Neutrophil (primary cell): ENCODE results near the gene TAF11L10.
"Not testable (repeated sequence)": the region's sequence is repeated elsewhere in the genome, so short reads cannot be mapped to it uniquely, and the experiment has no call there.

Source experiments
- H3K27ac ChIP-seq: fragments of 200-600 bp; sonication (generic); 2 replicates; pipeline ENCODE4 v1.5.1; 2016; ENCODE audit warnings: mild to moderate bottlenecking, moderate library complexity
- H3K27me3 ChIP-seq: fragments of 200-600 bp; sonication (generic); 2 replicates; pipeline ENCODE4 v1.6.0; 2016; ENCODE audit warnings: mild to moderate bottlenecking
- H3K36me3 ChIP-seq: fragments of 200-600 bp; sonication (generic); 2 replicates; pipeline ENCODE4 v1.5.1; 2017
- H3K4me1 ChIP-seq, 2 experiments: fragments of 200-600 bp in 1 of 2; sonication (generic) in 1 of 2; 1 replicate in 1 of 2; 2 replicates in 1 of 2; pipeline versions ENCODE4 v1.5.1 to v1.6.1; 2013 to 2016; ENCODE audit warnings: low read depth in 1 of 2, low read length in 1 of 2, mild to moderate bottlenecking in 1 of 2, moderate library complexity in 1 of 2; ENCODE audit not compliant: control insufficient read depth in 1 of 2, insufficient read depth in 1 of 2
- H3K4me3 ChIP-seq, 2 experiments: fragments of 200-600 bp in 1 of 2; sonication (generic) in 1 of 2; 1 replicate in 1 of 2; 2 replicates in 1 of 2; pipeline ENCODE4 v1.5.1; 2013 to 2016; ENCODE audit warnings: low read depth in 1 of 2, low read length in 1 of 2, mild to moderate bottlenecking in 1 of 2, moderate library complexity in 1 of 2
- H3K9me3 ChIP-seq: fragments of 200-600 bp; sonication (generic); 2 replicates; pipeline ENCODE4 v1.5.1; 2016
- TF ChIP-seq, protein P1 (sequence below): fragments of 200-600 bp; sonication (generic); IDR thresholded peaks from 2 replicates; pipeline ENCODE4 v1.5.1; 2016; ENCODE audit warnings: antibody characterized with exemption

Gene TAF11L10

DNA sequence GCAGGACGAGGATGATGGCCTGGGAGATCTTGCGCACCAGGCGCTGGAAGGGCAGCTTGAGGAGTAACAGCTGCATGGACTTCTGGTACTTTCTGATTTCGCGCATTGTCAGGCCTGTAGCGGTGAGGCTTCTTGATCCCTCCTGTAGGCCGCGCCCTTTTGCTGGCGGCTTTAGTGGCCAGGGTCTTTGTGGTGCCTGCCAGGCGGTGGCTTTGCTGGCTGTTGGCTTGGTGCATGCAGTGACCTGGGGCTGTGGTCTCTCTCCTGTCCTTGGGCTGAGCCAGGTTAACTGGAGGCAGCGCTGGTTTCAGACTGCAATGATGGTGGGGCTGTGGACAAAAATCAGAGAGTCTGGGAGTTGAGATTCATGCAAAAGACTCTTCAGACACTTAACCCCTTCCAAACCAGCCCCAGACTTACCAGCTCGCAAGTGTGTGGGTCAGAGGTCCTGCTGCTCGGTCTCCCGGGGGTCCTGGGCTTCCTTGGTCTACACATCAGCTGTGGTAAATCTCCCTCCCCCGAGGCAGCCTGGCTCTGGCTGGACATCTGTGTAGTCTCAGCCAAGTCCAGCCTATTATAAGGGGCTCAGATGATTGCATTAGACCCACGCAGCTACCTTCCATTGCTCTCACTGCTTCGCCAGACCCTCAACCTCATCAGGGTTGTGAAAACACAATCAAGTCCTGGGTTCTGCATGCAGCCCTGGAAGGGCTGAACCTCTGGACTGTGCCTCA lies 17.4 kb upstream of the TAF11L10 start:
- TF ChIP-seq, protein P1, sequence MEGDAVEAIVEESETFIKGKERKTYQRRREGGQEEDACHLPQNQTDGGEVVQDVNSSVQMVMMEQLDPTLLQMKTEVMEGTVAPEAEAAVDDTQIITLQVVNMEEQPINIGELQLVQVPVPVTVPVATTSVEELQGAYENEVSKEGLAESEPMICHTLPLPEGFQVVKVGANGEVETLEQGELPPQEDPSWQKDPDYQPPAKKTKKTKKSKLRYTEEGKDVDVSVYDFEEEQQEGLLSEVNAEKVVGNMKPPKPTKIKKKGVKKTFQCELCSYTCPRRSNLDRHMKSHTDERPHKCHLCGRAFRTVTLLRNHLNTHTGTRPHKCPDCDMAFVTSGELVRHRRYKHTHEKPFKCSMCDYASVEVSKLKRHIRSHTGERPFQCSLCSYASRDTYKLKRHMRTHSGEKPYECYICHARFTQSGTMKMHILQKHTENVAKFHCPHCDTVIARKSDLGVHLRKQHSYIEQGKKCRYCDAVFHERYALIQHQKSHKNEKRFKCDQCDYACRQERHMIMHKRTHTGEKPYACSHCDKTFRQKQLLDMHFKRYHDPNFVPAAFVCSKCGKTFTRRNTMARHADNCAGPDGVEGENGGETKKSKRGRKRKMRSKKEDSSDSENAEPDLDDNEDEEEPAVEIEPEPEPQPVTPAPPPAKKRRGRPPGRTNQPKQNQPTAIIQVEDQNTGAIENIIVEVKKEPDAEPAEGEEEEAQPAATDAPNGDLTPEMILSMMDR, result no peak
- H3K4me1 ChIP-seq, result no peaks in the 10 kb centered on the region
- no peaks in the 10 kb centered on the region for H3K27me3 ChIP-seq
- H3K27ac ChIP-seq, result no peak overlapping the region
- no peaks in the 10 kb centered on the region for H3K36me3 ChIP-seq
- no peak overlapping the region for H3K4me3 ChIP-seq
- no peaks in the 10 kb centered on the region for H3K9me3 ChIP-seq

DNA sequence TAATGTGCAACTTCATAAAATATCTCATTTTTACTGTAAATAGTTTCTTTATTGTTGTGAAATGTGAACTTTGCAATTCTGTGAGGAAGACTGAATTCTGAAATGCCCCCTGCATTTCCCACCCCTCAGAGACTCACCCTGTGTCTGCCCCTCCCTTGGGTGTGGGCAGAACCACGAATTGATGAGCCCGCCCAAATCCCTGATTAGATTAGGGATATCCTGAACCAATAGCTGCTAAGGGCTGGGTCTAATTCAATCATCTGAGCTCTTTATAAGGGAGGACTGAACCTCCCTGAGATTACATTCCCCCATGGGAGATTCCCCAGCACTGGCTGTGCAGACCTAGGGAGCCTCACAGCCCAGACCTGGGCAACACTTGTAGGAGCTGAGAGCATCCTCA lies 12.5 kb upstream of the TAF11L10 start, which contains the start of gene TAF11L12:
Gene TAF11L12, plus strand, starts transcription at position 301 of the 400 bp plus-strand sequence.
- H3K27me3 ChIP-seq, H3K4me1 ChIP-seq, H3K4me3 ChIP-seq, H3K9me3 ChIP-seq, H3K27ac ChIP-seq, H3K36me3 ChIP-seq: not testable (repeated sequence)

DNA sequence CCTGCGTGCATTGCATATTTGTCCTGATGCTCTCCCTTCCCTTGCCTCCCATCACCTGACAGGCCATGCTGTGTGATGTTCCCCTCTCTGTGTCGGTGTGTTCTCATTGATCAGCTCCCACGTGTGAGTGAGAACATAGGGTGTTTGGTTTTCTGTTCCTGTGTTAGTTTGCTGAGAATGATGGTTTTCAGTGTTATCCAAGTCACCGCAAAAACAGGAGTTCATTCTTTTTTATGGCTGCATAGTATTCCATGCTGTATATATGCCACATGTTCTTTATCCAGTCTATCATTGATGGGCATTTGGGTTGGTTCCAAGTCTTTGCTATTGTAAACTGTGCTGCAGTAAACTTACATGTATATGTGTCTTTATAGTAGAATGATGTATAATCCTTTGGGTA lies 9.8 kb upstream of the TAF11L10 start:
- H3K36me3 ChIP-seq, H3K4me1 ChIP-seq, H3K27ac ChIP-seq, H3K27me3 ChIP-seq, H3K4me3 ChIP-seq, H3K9me3 ChIP-seq: not testable (repeated sequence)

DNA sequence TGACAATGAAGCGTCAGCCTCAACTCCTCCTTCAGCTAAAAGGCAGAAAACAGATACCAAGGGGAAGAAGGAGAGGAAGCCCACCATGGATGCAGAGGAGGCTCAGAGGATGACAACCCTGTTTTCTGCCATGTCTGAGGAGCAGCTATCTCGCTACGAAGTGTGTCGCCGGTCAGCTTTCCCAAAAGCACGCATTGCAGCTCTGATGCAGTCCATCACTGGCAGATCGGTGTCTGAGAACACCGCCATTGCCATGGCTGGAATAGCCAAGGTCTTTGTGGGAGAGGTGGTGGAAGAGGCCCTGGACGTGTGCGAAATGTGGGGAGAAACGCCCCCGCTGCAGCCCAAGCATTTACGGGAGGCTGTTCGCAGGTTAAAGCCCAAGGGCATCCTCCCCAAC lies 7.3 kb upstream of the TAF11L10 start:
- Histone ChIP-seq H3K36me3 (no peaks in the 10 kb centered on the region), H3K4me1 (no peaks in the 10 kb centered on the region), H3K27ac (no peak overlapping the region), H3K9me3 (no peaks in the 10 kb centered on the region), H3K27me3 (no peaks in the 10 kb centered on the region), H3K4me3 (no peak overlapping the region)
- TF ChIP-seq, protein P1, result no peak

DNA sequence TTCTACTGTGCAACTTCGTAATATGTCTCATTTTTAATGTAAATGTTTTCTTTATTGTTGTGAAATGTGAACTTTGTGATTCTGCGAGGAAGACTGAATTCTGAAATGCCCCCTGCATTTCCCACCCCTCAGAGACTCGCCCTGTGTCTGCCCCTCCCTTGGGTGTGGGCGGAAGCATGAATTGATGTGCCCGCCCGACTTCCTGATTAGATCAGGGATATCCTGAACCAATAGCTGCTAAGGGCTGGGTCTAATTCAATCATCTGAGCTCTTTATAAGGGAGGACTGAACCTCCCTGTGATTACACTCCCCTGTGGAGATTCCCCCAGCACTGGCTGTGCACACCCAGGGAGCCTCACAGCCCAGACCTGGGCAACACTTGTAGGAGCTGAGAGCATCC lies 6.3 kb upstream of the TAF11L10 start, which contains the start of gene TAF11L11:
Gene TAF11L11, plus strand, starts transcription at position 304 of the 400 bp plus-strand sequence.
- not testable (repeated sequence) for H3K27ac ChIP-seq, H3K4me1 ChIP-seq, H3K27me3 ChIP-seq, H3K4me3 ChIP-seq, H3K9me3 ChIP-seq, H3K36me3 ChIP-seq

DNA sequence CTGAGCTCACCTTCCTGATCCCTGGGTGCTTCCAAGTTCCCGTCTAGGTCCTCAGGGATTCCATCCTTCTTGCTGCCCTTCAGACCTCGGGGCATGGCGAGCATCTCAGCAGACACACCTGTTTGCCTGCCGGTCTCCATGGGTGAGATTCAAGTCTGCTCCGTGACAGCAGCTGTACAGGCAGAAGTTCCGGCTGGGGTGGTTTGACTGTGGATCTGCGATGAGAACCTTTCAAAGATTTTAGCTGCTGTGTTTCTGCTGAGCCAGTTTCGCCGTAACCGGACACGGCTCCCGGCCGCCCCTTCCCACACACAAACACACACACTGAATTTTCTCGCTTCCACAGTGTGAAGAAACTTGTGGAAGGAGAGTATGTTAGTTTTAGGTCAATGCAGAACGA lies 3.4 kb downstream of the TAF11L10 start, which contains the start of gene TAF11L9:
Gene TAF11L9, minus strand, starts transcription at position 140 of the 400 bp plus-strand sequence.
- not testable (repeated sequence) for H3K4me1 ChIP-seq, H3K36me3 ChIP-seq, H3K27me3 ChIP-seq, H3K9me3 ChIP-seq, H3K27ac ChIP-seq, H3K4me3 ChIP-seq

DNA sequence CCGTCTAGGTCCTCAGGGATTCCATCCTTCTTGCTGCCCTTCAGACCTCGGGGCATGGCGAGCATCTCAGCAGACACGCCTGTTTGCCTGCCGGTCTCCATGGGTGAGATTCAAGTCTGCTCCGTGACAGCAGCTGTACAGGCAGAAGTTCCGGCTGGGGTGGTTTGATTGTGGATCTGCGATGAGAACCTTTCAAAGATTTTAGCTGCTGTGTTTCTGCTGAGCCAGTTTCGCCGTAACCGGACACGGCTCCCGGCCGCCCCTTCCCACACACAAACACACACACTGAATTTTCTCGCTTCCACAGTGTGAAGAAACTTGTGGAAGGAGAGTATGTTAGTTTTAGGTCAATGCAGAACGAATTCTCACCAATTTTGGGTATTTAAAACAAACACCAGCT lies 6.8 kb downstream of the TAF11L10 start, which contains the start of gene TAF11L8:
Gene TAF11L8, minus strand, starts transcription at position 101 of the 400 bp plus-strand sequence.
- H3K36me3 ChIP-seq, result not testable (repeated sequence)

DNA sequence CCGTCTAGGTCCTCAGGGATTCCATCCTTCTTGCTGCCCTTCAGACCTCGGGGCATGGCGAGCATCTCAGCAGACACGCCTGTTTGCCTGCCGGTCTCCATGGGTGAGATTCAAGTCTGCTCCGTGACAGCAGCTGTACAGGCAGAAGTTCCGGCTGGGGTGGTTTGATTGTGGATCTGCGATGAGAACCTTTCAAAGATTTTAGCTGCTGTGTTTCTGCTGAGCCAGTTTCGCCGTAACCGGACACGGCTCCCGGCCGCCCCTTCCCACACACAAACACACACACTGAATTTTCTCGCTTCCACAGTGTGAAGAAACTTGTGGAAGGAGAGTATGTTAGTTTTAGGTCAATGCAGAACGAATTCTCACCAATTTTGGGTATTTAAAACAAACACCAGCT lies 12.0 kb downstream of the TAF11L10 start, which contains the start of gene TAF11L7:
Gene TAF11L7, minus strand, starts transcription at position 101 of the 400 bp plus-strand sequence.
- H3K4me3 ChIP-seq, H3K9me3 ChIP-seq, H3K27me3 ChIP-seq, H3K4me1 ChIP-seq, H3K27ac ChIP-seq, H3K36me3 ChIP-seq: not testable (repeated sequence)

More for the DNA sequence above, 6.8 kb downstream of the TAF11L10 start, which contains the start of gene TAF11L8:
- not testable (repeated sequence) for H3K9me3 ChIP-seq, H3K27me3 ChIP-seq, H3K4me3 ChIP-seq, H3K27ac ChIP-seq, H3K4me1 ChIP-seq
